Measurements from ENCODE around the gene ZFYVE21. TPM values are rescaled to one million over a fixed set of nuclear protein-coding genes. Genes with fewer than 3 reads are reported as not detected.
A peak's percentile ranks its signal among the peaks of the same experiment; 100 is the strongest.

ZFYVE21 gene
- total RNA-seq, 4 donors from 2014 or later, result 121 to 180 (median 156) TPM

GRCh38 chr14:103728721-103729120 is 13.1 kb downstream of the ZFYVE21 start:
- 76% methylated on average over 12 of the region's 12 CpGs for WGBS
- no peak for DNase-seq (ENCODE audit: extremely low spot score)
- Histone ChIP-seq H3K27me3 (no peaks in the 10 kb centered on the region), H3K27ac (replicated peaks in 1 of 4) (no peak overlapping the region), H3K36me3 (peaks cover 34 to 81% (median 65%) of the 10 kb centered on the region in 4 donors), H3K4me3 (no peak overlapping the region), H3K9me3 (no peaks in the 10 kb centered on the region), H3K4me1 (peaks cover 32 to 75% (median 60%) of the 10 kb centered on the region in 4 donors)
- no peak for TF ChIP-seq EP300 (IDR thresholded peaks at IDR 0.05)
- TF ChIP-seq POLR2A (IDR thresholded peaks at IDR 0.05; ENCODE audit: low read depth), result no peak
- TF ChIP-seq CTCF (IDR thresholded peaks at IDR 0.05), result no peak
- TF ChIP-seq POLR2AphosphoS5 (IDR thresholded peaks at IDR 0.05), result no peak
- intact Hi-C loops (cut with DNase I), result no loop called here

GRCh38 chr14:103729496-103730448 is 14.2 kb downstream of the ZFYVE21 start:
- intact Hi-C loops (cut with DNase I), result no loop called here
- H3K27me3 ChIP-seq, result no peaks in the 10 kb centered on the region
- no peak for DNase-seq (ENCODE audit: extremely low spot score)
- peak overlapping the region; percentile 14 to 52 (median 30) for H3K27ac ChIP-seq (replicated peaks in 1 of 4)
- H3K36me3 ChIP-seq, result peaks cover 40 to 91% (median 76%) of the 10 kb centered on the region in 4 donors
- TF ChIP-seq POLR2A (IDR thresholded peaks at IDR 0.05; ENCODE audit: low read depth), result no peak
- TF ChIP-seq CTCF (IDR thresholded peaks at IDR 0.05), result no peak
- no peak for TF ChIP-seq EP300 (IDR thresholded peaks at IDR 0.05)
- no peak for TF ChIP-seq POLR2AphosphoS5 (IDR thresholded peaks at IDR 0.05)
- 84% methylated on average over 22 of the region's 24 CpGs for WGBS
- no peaks in the 10 kb centered on the region for H3K9me3 ChIP-seq
- H3K4me3 ChIP-seq, result no peak overlapping the region
- peaks cover 22 to 75% (median 58%) of the 10 kb centered on the region in 4 donors for H3K4me1 ChIP-seq

GRCh38 chr14:103730490-103731035 is 15.0 kb downstream of the ZFYVE21 start:
- intact Hi-C loops (cut with DNase I), result no loop called here
- WGBS, result 59% methylated on average over 3 of the region's 15 CpGs
- Histone ChIP-seq H3K27me3 (no peaks in the 10 kb centered on the region), H3K27ac (replicated peaks in 1 of 4) (peak overlapping the region; percentile 14 to 52 (median 30)), H3K9me3 (no peaks in the 10 kb centered on the region), H3K4me1 (peaks cover 22 to 75% (median 58%) of the 10 kb centered on the region in 4 donors), H3K4me3 (no peak overlapping the region), H3K36me3 (peaks cover 40 to 88% (median 80%) of the 10 kb centered on the region in 4 donors)
- no peak for DNase-seq (ENCODE audit: extremely low spot score)
- TF ChIP-seq CTCF (IDR thresholded peaks at IDR 0.05) (no peak), EP300 (IDR thresholded peaks at IDR 0.05) (no peak), POLR2A (IDR thresholded peaks at IDR 0.05; ENCODE audit: low read depth) (no peak), POLR2AphosphoS5 (IDR thresholded peaks at IDR 0.05) (peak in 1 of 2 donors; percentile 43)

- TF ChIP-seq POLR2A (IDR thresholded peaks at IDR 0.05; ENCODE audit: low read depth), result no peak
- no peak for TF ChIP-seq CTCF (IDR thresholded peaks at IDR 0.05)
- TF ChIP-seq EP300 (IDR thresholded peaks at IDR 0.05), result no peak
- no peak for TF ChIP-seq POLR2AphosphoS5 (IDR thresholded peaks at IDR 0.05)
- no peak overlapping the region for H3K27ac ChIP-seq (replicated peaks in 1 of 4)
- WGBS, result 87% methylated on average over 15 of the region's 15 CpGs
- intact Hi-C loops (cut with DNase I), result no loop called here
- DNase-seq (ENCODE audit: extremely low spot score), result no peak
- H3K9me3 ChIP-seq, result no peaks in the 10 kb centered on the region
- H3K27me3 ChIP-seq, result no peaks in the 10 kb centered on the region
- no peak overlapping the region for H3K4me3 ChIP-seq
- peaks cover 40 to 84% (median 78%) of the 10 kb centered on the region in 4 donors for H3K36me3 ChIP-seq
- H3K4me1 ChIP-seq, result peaks cover 30 to 75% (median 58%) of the 10 kb centered on the region in 4 donors
These were observed 15.9 kb downstream of the ZFYVE21 start for GRCh38 chr14:103731481-103731880.
